ENCODE results near the gene GTF2H1. TPM values are rescaled to one million over a fixed set of nuclear protein-coding genes. Genes with fewer than 3 reads are reported as not detected.

Gene GTF2H1
- polyA plus RNA-seq, 1 of the 3 experiments (the other 2 are of a cell fraction), result 31.2 TPM

DNA sequence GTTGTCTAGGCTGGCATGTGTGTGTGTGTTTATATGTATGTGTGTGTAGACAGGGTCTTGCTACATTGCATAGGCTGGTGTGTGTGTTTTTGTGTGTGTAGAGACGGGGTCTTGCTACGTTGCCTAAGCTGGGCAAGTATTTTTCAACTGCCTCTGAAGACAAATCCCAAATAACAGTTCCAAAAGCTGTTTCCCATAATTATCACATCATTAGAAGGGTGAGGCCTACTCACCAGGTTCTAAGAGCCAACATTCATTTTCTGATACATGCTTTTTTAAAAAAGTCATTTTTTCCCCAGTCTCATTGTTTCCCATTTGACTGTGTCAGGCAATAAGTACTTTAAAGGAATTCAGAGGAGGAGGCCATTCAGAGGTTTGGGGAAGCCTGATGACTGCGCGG lies 33.5 kb upstream of the GTF2H1 start (continued):
- TF ChIP-seq, protein P1, sequence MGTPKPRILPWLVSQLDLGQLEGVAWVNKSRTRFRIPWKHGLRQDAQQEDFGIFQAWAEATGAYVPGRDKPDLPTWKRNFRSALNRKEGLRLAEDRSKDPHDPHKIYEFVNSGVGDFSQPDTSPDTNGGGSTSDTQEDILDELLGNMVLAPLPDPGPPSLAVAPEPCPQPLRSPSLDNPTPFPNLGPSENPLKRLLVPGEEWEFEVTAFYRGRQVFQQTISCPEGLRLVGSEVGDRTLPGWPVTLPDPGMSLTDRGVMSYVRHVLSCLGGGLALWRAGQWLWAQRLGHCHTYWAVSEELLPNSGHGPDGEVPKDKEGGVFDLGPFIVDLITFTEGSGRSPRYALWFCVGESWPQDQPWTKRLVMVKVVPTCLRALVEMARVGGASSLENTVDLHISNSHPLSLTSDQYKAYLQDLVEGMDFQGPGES (IDR thresholded peaks at IDR 0.05; ENCODE audit: low read depth, low read length), result no peak
- TF ChIP-seq, protein P2, sequence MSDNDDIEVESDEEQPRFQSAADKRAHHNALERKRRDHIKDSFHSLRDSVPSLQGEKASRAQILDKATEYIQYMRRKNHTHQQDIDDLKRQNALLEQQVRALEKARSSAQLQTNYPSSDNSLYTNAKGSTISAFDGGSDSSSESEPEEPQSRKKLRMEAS (IDR thresholded peaks at IDR 0.05; ENCODE audit: low read depth), result no peak
- TF ChIP-seq TCF12 (IDR thresholded peaks at IDR 0.05) (no peak), MXI1 (IDR thresholded peaks at IDR 0.05; ENCODE audit: low read depth, low read length) (no peak)

DNA sequence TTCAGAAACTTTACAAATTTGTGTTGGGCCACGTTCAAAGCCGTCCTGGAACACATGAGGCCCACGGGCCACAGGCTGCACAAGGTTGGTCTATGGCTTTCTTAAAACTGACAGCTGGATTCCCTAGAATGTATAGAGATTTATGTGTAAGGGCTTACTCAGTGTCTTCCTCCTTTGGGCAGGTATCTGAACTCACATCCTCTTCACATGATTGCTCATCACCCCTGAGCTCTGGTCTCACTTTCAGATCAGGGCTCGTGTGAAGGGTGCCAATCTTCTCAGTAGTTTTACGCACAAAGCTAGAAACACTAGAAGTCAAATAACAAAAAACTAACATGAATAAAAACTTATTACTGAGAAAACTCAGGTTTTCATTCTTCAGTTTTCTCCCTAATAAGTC lies 27.5 kb upstream of the GTF2H1 start:
- CTCF ChIA-PET, result no interaction called here
- H3K9me3 ChIP-seq, result no peaks in the 10 kb centered on the region
- H4K20me1 ChIP-seq (ENCODE audit: insufficient read depth), result no peaks in the 10 kb centered on the region
- DNase-seq, result no peak
- H3K4me1 ChIP-seq (ENCODE audit: control insufficient read depth in 1 of 2, insufficient read depth in 2 of 2, low read depth in 1 of 2, low read length in 1 of 2), result no peaks in the 10 kb centered on the region
- H2AFZ ChIP-seq (ENCODE audit: low read depth), result no peak overlapping the region
- WGBS (ENCODE audit: low lambda C conversion rate), result 93% methylated on average over 5 of the region's 5 CpGs
- H3K9ac ChIP-seq, result no peak overlapping the region
- H3K27me3 ChIP-seq (ENCODE audit: insufficient read depth), result no peaks in the 10 kb centered on the region
- no peak overlapping the region for H3K4me2 ChIP-seq
- H3K4me3 ChIP-seq (ENCODE audit: low read depth in 2 of 2, low read length in 1 of 2), result no peak overlapping the region
- H3K27ac ChIP-seq (ENCODE audit: low read depth in 2 of 2, low read length in 1 of 2), result no peak overlapping the region
- H3K36me3 ChIP-seq (replicated peaks in 1 of 2; ENCODE audit: control insufficient read depth in 1 of 2, insufficient read depth in 2 of 2, low read length in 1 of 2), result peaks cover 74 to 78% of the 10 kb centered on the region in 2 experiments
- no peaks in the 10 kb centered on the region for H3F3A ChIP-seq (replicated peaks; ENCODE audit: insufficient read depth)
- H3K79me2 ChIP-seq (ENCODE audit: insufficient read depth), result no peaks in the 10 kb centered on the region
- POLR2A ChIA-PET, result no interaction called here
- no peaks in the 10 kb centered on the region for H3K9me2 ChIP-seq
- TF ChIP-seq RFX5 (IDR thresholded peaks at IDR 0.05; ENCODE audit: low read length) (no peak), TEAD4 (IDR thresholded peaks at IDR 0.05; ENCODE audit: borderline replicate concordance, insufficient read depth) (no peak), RCOR1 (IDR thresholded peaks at IDR 0.05; ENCODE audit: low read length) (no peak), MXI1 (IDR thresholded peaks at IDR 0.05; ENCODE audit: low read depth, low read length) (no peak), FOXM1 (IDR thresholded peaks at IDR 0.05; ENCODE audit: low read depth) (no peak), MEF2A (IDR thresholded peaks at IDR 0.05; ENCODE audit: borderline replicate concordance, low read depth) (no peak), NFIC (IDR thresholded peaks at IDR 0.05; ENCODE audit: borderline replicate concordance) (no peak), TAF1 (IDR thresholded peaks at IDR 0.05; ENCODE audit: borderline replicate concordance, low read depth, low read length) (no peak)
- TF ChIP-seq, protein P3, sequence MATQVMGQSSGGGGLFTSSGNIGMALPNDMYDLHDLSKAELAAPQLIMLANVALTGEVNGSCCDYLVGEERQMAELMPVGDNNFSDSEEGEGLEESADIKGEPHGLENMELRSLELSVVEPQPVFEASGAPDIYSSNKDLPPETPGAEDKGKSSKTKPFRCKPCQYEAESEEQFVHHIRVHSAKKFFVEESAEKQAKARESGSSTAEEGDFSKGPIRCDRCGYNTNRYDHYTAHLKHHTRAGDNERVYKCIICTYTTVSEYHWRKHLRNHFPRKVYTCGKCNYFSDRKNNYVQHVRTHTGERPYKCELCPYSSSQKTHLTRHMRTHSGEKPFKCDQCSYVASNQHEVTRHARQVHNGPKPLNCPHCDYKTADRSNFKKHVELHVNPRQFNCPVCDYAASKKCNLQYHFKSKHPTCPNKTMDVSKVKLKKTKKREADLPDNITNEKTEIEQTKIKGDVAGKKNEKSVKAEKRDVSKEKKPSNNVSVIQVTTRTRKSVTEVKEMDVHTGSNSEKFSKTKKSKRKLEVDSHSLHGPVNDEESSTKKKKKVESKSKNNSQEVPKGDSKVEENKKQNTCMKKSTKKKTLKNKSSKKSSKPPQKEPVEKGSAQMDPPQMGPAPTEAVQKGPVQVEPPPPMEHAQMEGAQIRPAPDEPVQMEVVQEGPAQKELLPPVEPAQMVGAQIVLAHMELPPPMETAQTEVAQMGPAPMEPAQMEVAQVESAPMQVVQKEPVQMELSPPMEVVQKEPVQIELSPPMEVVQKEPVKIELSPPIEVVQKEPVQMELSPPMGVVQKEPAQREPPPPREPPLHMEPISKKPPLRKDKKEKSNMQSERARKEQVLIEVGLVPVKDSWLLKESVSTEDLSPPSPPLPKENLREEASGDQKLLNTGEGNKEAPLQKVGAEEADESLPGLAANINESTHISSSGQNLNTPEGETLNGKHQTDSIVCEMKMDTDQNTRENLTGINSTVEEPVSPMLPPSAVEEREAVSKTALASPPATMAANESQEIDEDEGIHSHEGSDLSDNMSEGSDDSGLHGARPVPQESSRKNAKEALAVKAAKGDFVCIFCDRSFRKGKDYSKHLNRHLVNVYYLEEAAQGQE (IDR thresholded peaks at IDR 0.05; ENCODE audit: low read depth, low read length), result no peak
- TF ChIP-seq, protein P4, sequence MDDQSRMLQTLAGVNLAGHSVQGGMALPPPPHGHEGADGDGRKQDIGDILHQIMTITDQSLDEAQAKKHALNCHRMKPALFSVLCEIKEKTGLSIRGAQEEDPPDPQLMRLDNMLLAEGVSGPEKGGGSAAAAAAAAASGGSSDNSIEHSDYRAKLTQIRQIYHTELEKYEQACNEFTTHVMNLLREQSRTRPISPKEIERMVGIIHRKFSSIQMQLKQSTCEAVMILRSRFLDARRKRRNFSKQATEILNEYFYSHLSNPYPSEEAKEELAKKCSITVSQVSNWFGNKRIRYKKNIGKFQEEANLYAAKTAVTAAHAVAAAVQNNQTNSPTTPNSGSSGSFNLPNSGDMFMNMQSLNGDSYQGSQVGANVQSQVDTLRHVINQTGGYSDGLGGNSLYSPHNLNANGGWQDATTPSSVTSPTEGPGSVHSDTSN (IDR thresholded peaks at IDR 0.05), result no peak
- TF ChIP-seq, protein P2 (IDR thresholded peaks at IDR 0.05; ENCODE audit: low read depth), result no peak

Measured in SK-N-SH (cell line).